ENCODE measurements around the gene PPFIA2.

The PPFIA2 gene

GRCh38 chr12:81759190-81760051 is at the start of gene PPFIA2:
Gene PPFIA2, minus strand, starts transcription at chr12:81759350.
- DNase-seq: no peak

- no peak for DNase-seq
Measured at GRCh38 chr12:81800298-81801148, 41.4 kb upstream of the PPFIA2 start.

- DNase-seq: no peak
Measured at GRCh38 chr12:81798294-81798693, 39.1 kb upstream of the PPFIA2 start.

GRCh38 chr12:81797100-81797499 is 38.0 kb upstream of the PPFIA2 start:
- DNase-seq: no peak

GRCh38 chr12:81792666-81793065 is 33.5 kb upstream of the PPFIA2 start:
- DNase-seq: no peak

GRCh38 chr12:81779216-81779615 is 20.1 kb upstream of the PPFIA2 start:
- DNase-seq: no peak

- no peak for DNase-seq
Measured at GRCh38 chr12:81778719-81779118, 19.6 kb upstream of the PPFIA2 start.

GRCh38 chr12:81758421-81759189 is 545 bp downstream of the PPFIA2 start:
- DNase-seq: no peak

- DNase-seq: no peak
Measured at GRCh38 chr12:81757731-81758365, 1.3 kb downstream of the PPFIA2 start.

GRCh38 chr12:81729781-81730180 is 29.4 kb downstream of the PPFIA2 start:
- no peak for DNase-seq

- no peak for DNase-seq
Measured at GRCh38 chr12:81727391-81727790, 31.8 kb downstream of the PPFIA2 start.

- no peak for DNase-seq
Measured at GRCh38 chr12:81726634-81727033, 32.5 kb downstream of the PPFIA2 start.

GRCh38 chr12:81723361-81723760 is 35.8 kb downstream of the PPFIA2 start:
- no peak for DNase-seq

GRCh38 chr12:81722004-81722403 is 37.1 kb downstream of the PPFIA2 start:
- no peak for DNase-seq

GRCh38 chr12:81718616-81719015 is 40.5 kb downstream of the PPFIA2 start:
- no peak for DNase-seq

- no peak for DNase-seq
Measured at GRCh38 chr12:81712536-81712935, 46.6 kb downstream of the PPFIA2 start.

GRCh38 chr12:81705586-81705985 is 53.6 kb downstream of the PPFIA2 start:
- no peak for DNase-seq

- no peak for DNase-seq
Measured at GRCh38 chr12:81699551-81699950, 59.6 kb downstream of the PPFIA2 start.

GRCh38 chr12:81692008-81692407 is 67.1 kb downstream of the PPFIA2 start:
- peak; percentile 39 for DNase-seq

GRCh38 chr12:81683881-81684280 is 75.3 kb downstream of the PPFIA2 start:
- DNase-seq: peak; percentile 27

- no peak for DNase-seq
Measured at GRCh38 chr12:81679614-81680013, 79.5 kb downstream of the PPFIA2 start.

GRCh38 chr12:81670759-81671158 is 88.4 kb downstream of the PPFIA2 start:
- DNase-seq: no peak

GRCh38 chr12:81668475-81668874 is 90.7 kb downstream of the PPFIA2 start:
- DNase-seq: peak; percentile 95

Measured in kidney glomerular epithelial cell (primary cell).